ENCODE results near the gene FAM209B.
"Not testable (repeated sequence)": the region's sequence is repeated elsewhere in the genome, so short reads cannot be mapped to it uniquely, and the experiment has no call there.

The FAM209B gene

GRCh38 chr20:56532946-56533345 lies at the start of gene FAM209B:
FAM209B (plus strand) TSS chr20:56533246; CDS start chr20:56533342, 96 bp downstream.
- H3K27ac Mint-ChIP-seq; H3K4me3 Mint-ChIP-seq; intact Hi-C loops (cut with micrococcal nuclease); H3K4me1 Mint-ChIP-seq (ENCODE audit: low read depth); H3K9me3 Mint-ChIP-seq; H3K27me3 Mint-ChIP-seq; H3K36me3 Mint-ChIP-seq (ENCODE audit: low read depth): not testable (repeated sequence)

- H3K36me3 Mint-ChIP-seq (ENCODE audit: low read depth) = peaks cover 94% of the 10 kb centered on the region
- intact Hi-C loops (cut with micrococcal nuclease) = no loop called here
- peak overlapping the region; percentile 65 for H3K27ac Mint-ChIP-seq
- H3K4me3 Mint-ChIP-seq = peak overlapping the region; percentile 39
- no peaks in the 10 kb centered on the region for H3K27me3 Mint-ChIP-seq
- H3K9me3 Mint-ChIP-seq = no peaks in the 10 kb centered on the region
- peaks cover 43% of the 10 kb centered on the region for H3K4me1 Mint-ChIP-seq (ENCODE audit: low read depth)
These were observed 49.1 kb upstream of the FAM209B start for GRCh38 chr20:56483970-56484369.

DNA sequence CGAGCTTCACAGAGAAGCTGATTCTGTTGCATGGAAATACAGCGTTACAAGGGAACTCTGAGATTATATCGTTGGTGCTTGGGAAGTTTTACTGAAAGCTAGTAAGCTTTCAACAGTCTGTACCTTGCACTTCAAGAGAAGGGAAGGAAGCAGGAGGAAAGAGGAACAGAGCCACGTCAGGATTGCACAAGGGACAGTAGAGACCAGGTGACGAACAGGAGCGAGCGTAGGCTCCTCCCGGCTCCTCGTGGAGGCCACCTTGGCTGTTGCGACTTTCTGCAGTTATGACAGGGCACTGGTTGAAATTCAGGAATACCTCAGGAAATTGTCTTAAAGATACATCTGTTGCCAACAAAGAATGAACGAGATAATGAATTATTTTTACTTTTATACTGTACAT lies 45.8 kb upstream of the FAM209B start:
- Mint-ChIP-seq H3K4me1 (ENCODE audit: low read depth) (peaks cover 38% of the 10 kb centered on the region), H3K36me3 (ENCODE audit: low read depth) (peaks cover 94% of the 10 kb centered on the region), H3K9me3 (no peaks in the 10 kb centered on the region), H3K27me3 (no peaks in the 10 kb centered on the region), H3K27ac (peak overlapping the region; percentile 63), H3K4me3 (no peak overlapping the region)
- intact Hi-C loops (cut with micrococcal nuclease) = no loop called here

GRCh38 chr20:56488566-56488965 lies 44.5 kb upstream of the FAM209B start:
- Mint-ChIP-seq H3K4me3 (no peak overlapping the region), H3K27ac (no peak overlapping the region), H3K4me1 (ENCODE audit: low read depth) (peaks cover 30% of the 10 kb centered on the region), H3K9me3 (no peaks in the 10 kb centered on the region), H3K27me3 (no peaks in the 10 kb centered on the region), H3K36me3 (ENCODE audit: low read depth) (peaks cover 99% of the 10 kb centered on the region)
- intact Hi-C loops (cut with micrococcal nuclease) = no loop called here

DNA sequence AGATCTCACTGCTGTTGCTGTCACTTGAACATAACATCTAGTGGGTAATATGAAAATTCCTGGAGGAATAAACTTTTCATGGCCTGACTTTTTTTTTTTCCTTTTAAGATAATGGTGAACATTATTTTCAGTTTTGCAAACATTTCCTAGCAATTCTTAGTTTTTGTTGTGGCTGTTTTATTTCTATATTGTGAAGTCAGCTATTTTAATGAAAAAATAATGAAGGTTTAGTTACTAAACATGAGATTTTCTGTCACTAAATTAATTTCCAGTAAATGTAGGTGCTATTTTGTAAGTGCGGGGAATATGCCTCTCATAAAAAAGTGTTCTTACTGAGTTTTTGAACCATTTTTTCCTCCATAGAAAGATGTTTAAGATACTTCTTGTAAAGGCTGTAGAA lies 31.9 kb upstream of the FAM209B start:
- Mint-ChIP-seq H3K4me3 (no peak overlapping the region), H3K9me3 (peaks cover 8% of the 10 kb centered on the region), H3K4me1 (ENCODE audit: low read depth) (no peaks in the 10 kb centered on the region), H3K27ac (no peak overlapping the region), H3K36me3 (ENCODE audit: low read depth) (peaks cover 58% of the 10 kb centered on the region), H3K27me3 (no peaks in the 10 kb centered on the region)
- intact Hi-C loops (cut with micrococcal nuclease) = no loop called here

GRCh38 chr20:56503916-56504315 lies 29.1 kb upstream of the FAM209B start:
- H3K36me3 Mint-ChIP-seq (ENCODE audit: low read depth) = peaks cover 52% of the 10 kb centered on the region
- H3K27ac Mint-ChIP-seq = no peak overlapping the region
- intact Hi-C loops (cut with micrococcal nuclease) = no loop called here
- no peaks in the 10 kb centered on the region for H3K27me3 Mint-ChIP-seq
- H3K9me3 Mint-ChIP-seq = no peaks in the 10 kb centered on the region
- H3K4me1 Mint-ChIP-seq (ENCODE audit: low read depth) = peaks cover 4% of the 10 kb centered on the region
- no peak overlapping the region for H3K4me3 Mint-ChIP-seq

GRCh38 chr20:56504373-56505005 lies 28.6 kb upstream of the FAM209B start:
- no peak overlapping the region for H3K27ac Mint-ChIP-seq
- H3K36me3 Mint-ChIP-seq (ENCODE audit: low read depth) = peaks cover 56% of the 10 kb centered on the region
- intact Hi-C loops (cut with micrococcal nuclease) = no loop called here
- H3K27me3 Mint-ChIP-seq = no peaks in the 10 kb centered on the region
- peaks cover 4% of the 10 kb centered on the region for H3K4me1 Mint-ChIP-seq (ENCODE audit: low read depth)
- H3K9me3 Mint-ChIP-seq = no peaks in the 10 kb centered on the region
- no peak overlapping the region for H3K4me3 Mint-ChIP-seq

DNA sequence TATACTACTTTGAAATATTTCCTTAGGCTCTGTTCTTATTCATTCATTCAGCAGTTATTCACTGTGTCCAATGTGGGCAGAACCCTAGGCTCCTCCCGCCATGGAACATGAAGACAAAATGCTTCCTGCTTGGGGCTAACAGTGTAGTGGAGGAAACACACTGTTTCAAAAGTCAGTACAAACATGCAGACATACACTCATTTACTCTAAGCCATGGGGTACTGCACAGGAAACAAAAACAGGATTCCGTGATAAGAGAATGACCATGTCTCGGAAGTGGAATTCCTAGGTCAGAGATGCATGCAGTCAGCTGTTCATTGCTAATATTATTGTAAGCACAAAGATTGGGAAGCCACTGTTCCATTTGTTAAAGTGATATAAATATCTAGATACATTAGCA lies 26.9 kb upstream of the FAM209B start:
- intact Hi-C loops (cut with micrococcal nuclease) = no loop called here
- H3K4me3 Mint-ChIP-seq = no peak overlapping the region
- H3K4me1 Mint-ChIP-seq (ENCODE audit: low read depth) = peaks cover 4% of the 10 kb centered on the region
- no peak overlapping the region for H3K27ac Mint-ChIP-seq
- H3K27me3 Mint-ChIP-seq = no peaks in the 10 kb centered on the region
- peaks cover 48% of the 10 kb centered on the region for H3K36me3 Mint-ChIP-seq (ENCODE audit: low read depth)
- H3K9me3 Mint-ChIP-seq = no peaks in the 10 kb centered on the region

DNA sequence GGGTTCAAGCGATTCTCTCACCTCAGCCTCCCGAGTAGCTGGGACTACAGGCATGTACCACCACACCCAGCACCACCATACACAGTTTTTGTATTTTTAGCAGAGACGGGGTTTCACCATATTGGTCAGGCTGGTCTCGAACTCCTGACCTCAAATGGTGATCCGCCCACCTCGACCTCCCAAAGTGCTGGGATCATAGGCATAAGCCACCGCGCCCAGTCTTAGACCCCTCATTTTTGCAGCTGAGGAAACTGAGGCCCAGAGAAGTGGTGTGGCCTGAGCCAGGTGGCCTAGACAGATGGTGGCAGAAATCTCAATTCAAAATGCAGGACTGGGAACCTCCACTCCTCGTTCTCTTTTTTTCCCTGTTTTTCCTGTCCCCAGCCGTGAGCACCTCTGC lies 21.1 kb upstream of the FAM209B start:
- Mint-ChIP-seq H3K9me3 (no peaks in the 10 kb centered on the region), H3K4me3 (no peak overlapping the region), H3K27me3 (no peaks in the 10 kb centered on the region), H3K4me1 (ENCODE audit: low read depth) (peaks cover 4% of the 10 kb centered on the region), H3K27ac (no peak overlapping the region), H3K36me3 (ENCODE audit: low read depth) (peaks cover 82% of the 10 kb centered on the region)
- intact Hi-C loops (cut with micrococcal nuclease) = no loop called here

DNA sequence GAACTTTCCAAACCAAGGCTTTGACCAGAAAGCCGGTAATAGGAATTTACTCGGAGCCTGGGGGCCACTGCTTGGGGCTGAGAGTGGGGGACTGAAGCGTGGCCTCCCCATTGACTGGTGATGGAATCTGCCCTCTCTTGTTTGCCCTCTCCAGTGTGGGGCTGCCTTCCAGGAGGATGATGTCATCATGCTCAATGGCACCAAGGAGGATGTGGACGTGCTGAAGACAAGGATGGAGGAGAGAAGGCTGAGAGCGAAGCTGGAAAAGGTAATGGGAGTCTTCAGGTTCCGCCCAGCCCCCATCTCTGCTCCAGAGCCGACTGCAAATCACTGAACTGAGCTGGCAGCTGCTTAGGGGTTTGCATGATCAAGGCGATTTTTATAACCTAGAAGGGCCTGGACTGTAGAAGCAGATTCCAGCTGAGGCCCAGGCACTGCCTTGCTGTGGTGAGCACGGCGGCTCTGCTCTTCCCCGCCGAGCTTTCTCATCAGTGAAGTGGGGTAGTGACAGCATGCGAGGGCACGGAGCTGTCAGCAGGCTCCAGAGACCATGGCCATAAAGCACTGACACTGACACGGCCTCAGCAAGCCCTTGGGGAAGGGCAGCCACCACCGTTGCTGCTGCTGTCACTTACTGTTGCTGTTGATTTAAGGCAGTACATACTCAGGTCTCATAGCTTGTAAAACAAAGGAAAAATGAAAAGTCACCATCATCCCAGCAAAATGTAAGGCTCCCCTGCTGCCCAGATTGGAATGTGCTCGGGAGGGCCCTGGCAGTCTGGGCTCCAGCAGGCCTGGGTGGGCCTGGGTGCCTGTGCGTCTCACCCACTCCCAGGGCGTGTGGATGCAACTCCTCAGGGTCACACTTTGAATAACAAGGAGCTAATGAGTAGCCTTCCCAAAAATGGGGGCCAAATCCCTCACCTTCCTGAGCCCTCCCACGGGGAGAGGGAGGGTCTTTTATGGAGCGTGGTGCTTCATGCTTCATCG lies 19.6 kb upstream of the FAM209B start:
- intact Hi-C loops (cut with micrococcal nuclease) = no loop called here
- no peak overlapping the region for H3K4me3 Mint-ChIP-seq
- H3K9me3 Mint-ChIP-seq = peaks cover 9% of the 10 kb centered on the region
- peaks cover 86% of the 10 kb centered on the region for H3K36me3 Mint-ChIP-seq (ENCODE audit: low read depth)
- H3K4me1 Mint-ChIP-seq (ENCODE audit: low read depth) = no peaks in the 10 kb centered on the region
- H3K27me3 Mint-ChIP-seq = no peaks in the 10 kb centered on the region
- H3K27ac Mint-ChIP-seq = no peak overlapping the region

DNA sequence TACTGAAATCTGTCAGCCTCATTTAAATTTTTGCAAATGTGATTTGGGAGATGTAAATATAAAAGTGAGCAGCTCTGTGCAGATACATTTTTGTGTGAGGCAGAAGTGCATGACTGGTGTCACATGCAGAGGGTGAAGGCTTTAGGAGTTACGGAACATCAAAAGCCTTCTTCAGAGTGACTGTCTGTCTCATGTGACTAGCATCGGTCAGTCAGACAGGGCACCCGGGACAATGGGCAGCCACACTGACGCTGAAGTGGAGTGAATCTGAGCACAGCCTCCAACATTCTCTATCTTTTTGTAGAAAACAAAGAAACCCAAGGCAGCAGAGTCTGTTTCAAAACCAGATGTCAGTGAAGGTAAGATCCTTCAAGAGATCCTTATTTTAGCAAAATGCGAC lies 16.4 kb upstream of the FAM209B start:
- H3K4me1 Mint-ChIP-seq (ENCODE audit: low read depth) = no peaks in the 10 kb centered on the region
- intact Hi-C loops (cut with micrococcal nuclease) = no loop called here
- H3K27me3 Mint-ChIP-seq = no peaks in the 10 kb centered on the region
- H3K27ac Mint-ChIP-seq = no peak overlapping the region
- H3K9me3 Mint-ChIP-seq = peaks cover 36% of the 10 kb centered on the region
- H3K4me3 Mint-ChIP-seq = no peak overlapping the region
- H3K36me3 Mint-ChIP-seq (ENCODE audit: low read depth) = peaks cover 99% of the 10 kb centered on the region

DNA sequence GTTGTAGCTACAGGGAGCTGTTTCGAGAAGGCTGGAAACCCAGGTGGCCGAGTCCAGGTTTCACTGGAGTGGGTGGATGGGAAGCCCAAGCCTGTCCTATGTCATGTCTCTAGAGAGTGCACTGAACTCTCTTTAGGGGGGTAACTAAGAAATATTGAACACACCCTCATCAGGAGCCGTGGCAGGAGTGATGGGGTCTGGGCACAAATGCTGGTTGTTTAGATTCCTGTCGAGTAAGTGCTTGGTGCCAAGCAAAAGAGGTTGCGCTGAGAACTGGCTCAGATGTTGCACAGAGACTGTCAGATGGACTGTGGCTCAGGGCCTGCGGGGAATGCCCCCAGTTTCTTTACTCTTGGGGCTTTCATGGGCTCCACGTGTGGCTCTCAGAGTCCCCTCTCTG lies 15.8 kb upstream of the FAM209B start:
- Mint-ChIP-seq H3K4me3 (no peak overlapping the region), H3K27me3 (no peaks in the 10 kb centered on the region), H3K4me1 (ENCODE audit: low read depth) (no peaks in the 10 kb centered on the region), H3K36me3 (ENCODE audit: low read depth) (peaks cover 95% of the 10 kb centered on the region), H3K27ac (no peak overlapping the region), H3K9me3 (peaks cover 36% of the 10 kb centered on the region)
- intact Hi-C loops (cut with micrococcal nuclease) = no loop called here

- no peaks in the 10 kb centered on the region for H3K27me3 Mint-ChIP-seq
- H3K4me3 Mint-ChIP-seq = no peak overlapping the region
- no peaks in the 10 kb centered on the region for H3K4me1 Mint-ChIP-seq (ENCODE audit: low read depth)
- peaks cover 90% of the 10 kb centered on the region for H3K36me3 Mint-ChIP-seq (ENCODE audit: low read depth)
- intact Hi-C loops (cut with micrococcal nuclease) = no loop called here
- H3K27ac Mint-ChIP-seq = no peak overlapping the region
- peaks cover 36% of the 10 kb centered on the region for H3K9me3 Mint-ChIP-seq
These were observed 15.4 kb upstream of the FAM209B start for GRCh38 chr20:56517641-56518040.

- peaks cover 86% of the 10 kb centered on the region for H3K36me3 Mint-ChIP-seq (ENCODE audit: low read depth)
- intact Hi-C loops (cut with micrococcal nuclease) = no loop called here
- H3K4me3 Mint-ChIP-seq = no peak overlapping the region
- H3K27me3 Mint-ChIP-seq = no peaks in the 10 kb centered on the region
- H3K4me1 Mint-ChIP-seq (ENCODE audit: low read depth) = no peaks in the 10 kb centered on the region
- H3K9me3 Mint-ChIP-seq = peaks cover 36% of the 10 kb centered on the region
- no peak overlapping the region for H3K27ac Mint-ChIP-seq
These were observed 14.9 kb upstream of the FAM209B start for GRCh38 chr20:56518126-56518525.
